KOPT-K1 (cell line): ENCODE data around the gene KRT73.

Source experiments
- H3K27ac ChIP-seq: fragments of 200-600 bp; sonication (generic); 2 replicates; pipeline ENCODE4 v1.5.1; 2016; ENCODE audit warnings: antibody characterized with exemption, mild to moderate bottlenecking, low read depth, low read length; ENCODE audit not compliant: poor library complexity, severe bottlenecking
- H3K36me3 ChIP-seq: fragments of 200-600 bp; sonication (generic); 2 replicates; pipeline ENCODE4 v1.5.1; 2017; ENCODE audit warnings: antibody characterized with exemption, mild to moderate bottlenecking, low read length, moderate library complexity; ENCODE audit not compliant: insufficient read depth
- H3K9me3 ChIP-seq: fragments of 200-600 bp; sonication (generic); 2 replicates; pipeline ENCODE4 v1.5.1; 2017; ENCODE audit warnings: antibody characterized with exemption, low read length, mild to moderate bottlenecking; ENCODE audit not compliant: insufficient read depth, poor library complexity, severe bottlenecking

Gene KRT73

GRCh38 chr12:52561880-52562449 lies 56.4 kb downstream of the KRT73 start:
- H3K36me3 ChIP-seq = no peaks in the 10 kb centered on the region
- H3K27ac ChIP-seq = no peak overlapping the region
- no peaks in the 10 kb centered on the region for H3K9me3 ChIP-seq

GRCh38 chr12:52559979-52560378 lies 58.4 kb downstream of the KRT73 start:
- Histone ChIP-seq H3K27ac (no peak overlapping the region), H3K9me3 (no peaks in the 10 kb centered on the region), H3K36me3 (no peaks in the 10 kb centered on the region)

GRCh38 chr12:52558781-52559445 lies 59.4 kb downstream of the KRT73 start:
- Histone ChIP-seq H3K9me3 (no peaks in the 10 kb centered on the region), H3K36me3 (no peaks in the 10 kb centered on the region), H3K27ac (no peak overlapping the region)
